Erythroblast (primary cell): ENCODE measurements around the gene DPEP2.

Source experiments
- GATA1 ChIP-seq: IDR thresholded peaks from 2 replicates; pipeline ENCODE4 v1.6.1; 2011; ENCODE audit warnings: low read depth, mild to moderate bottlenecking, control low read depth, low read length, moderate library complexity
- POLR2A ChIP-seq: IDR thresholded peaks from 2 replicates; pipeline ENCODE4 v1.6.1; 2011; ENCODE audit warnings: mild to moderate bottlenecking, low read length

DNA sequence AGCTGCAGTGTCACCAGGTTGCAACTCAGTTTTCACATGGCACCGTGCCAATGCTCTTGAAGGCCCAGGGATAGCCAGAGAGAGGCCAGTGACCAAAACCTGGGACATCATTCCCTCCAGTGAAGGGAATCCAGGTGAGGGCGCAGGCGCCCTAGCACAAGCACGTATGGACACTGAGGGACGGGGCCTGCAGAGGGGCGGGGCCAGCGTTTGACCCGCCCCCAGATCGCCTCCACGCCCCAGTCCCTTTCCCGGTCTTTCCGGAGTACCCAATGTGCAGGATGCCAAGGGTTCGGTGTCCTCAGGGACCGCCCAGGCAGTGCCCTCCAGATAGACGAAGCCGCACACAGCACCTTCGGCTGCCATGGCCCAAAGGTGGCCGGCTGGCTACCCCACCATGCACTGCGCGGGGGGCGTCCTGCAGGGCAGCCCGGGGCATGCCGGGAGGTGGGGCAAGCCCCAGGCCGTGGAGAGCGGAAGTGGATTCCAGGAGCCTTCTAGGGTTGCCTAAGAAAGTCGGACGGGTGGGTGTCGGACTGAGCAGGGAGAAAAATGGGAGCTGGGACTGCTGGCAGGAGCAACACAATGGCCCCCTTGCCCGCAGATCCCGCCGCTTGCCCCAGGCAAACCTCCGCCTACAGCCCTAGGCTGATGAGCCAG, 35.5 kb downstream of the DPEP2 start:
- TF ChIP-seq POLR2A (peak; percentile 12), GATA1 (no peak)
